ENCODE measurements around the gene CTNND1. TPM values are rescaled to one million over a fixed set of nuclear protein-coding genes. Genes with fewer than 3 reads are reported as not detected.

Gene CTNND1, protein sequence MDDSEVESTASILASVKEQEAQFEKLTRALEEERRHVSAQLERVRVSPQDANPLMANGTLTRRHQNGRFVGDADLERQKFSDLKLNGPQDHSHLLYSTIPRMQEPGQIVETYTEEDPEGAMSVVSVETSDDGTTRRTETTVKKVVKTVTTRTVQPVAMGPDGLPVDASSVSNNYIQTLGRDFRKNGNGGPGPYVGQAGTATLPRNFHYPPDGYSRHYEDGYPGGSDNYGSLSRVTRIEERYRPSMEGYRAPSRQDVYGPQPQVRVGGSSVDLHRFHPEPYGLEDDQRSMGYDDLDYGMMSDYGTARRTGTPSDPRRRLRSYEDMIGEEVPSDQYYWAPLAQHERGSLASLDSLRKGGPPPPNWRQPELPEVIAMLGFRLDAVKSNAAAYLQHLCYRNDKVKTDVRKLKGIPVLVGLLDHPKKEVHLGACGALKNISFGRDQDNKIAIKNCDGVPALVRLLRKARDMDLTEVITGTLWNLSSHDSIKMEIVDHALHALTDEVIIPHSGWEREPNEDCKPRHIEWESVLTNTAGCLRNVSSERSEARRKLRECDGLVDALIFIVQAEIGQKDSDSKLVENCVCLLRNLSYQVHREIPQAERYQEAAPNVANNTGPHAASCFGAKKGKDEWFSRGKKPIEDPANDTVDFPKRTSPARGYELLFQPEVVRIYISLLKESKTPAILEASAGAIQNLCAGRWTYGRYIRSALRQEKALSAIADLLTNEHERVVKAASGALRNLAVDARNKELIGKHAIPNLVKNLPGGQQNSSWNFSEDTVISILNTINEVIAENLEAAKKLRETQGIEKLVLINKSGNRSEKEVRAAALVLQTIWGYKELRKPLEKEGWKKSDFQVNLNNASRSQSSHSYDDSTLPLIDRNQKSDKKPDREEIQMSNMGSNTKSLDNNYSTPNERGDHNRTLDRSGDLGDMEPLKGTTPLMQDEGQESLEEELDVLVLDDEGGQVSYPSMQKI
- 241 TPM for total RNA-seq

DNA sequence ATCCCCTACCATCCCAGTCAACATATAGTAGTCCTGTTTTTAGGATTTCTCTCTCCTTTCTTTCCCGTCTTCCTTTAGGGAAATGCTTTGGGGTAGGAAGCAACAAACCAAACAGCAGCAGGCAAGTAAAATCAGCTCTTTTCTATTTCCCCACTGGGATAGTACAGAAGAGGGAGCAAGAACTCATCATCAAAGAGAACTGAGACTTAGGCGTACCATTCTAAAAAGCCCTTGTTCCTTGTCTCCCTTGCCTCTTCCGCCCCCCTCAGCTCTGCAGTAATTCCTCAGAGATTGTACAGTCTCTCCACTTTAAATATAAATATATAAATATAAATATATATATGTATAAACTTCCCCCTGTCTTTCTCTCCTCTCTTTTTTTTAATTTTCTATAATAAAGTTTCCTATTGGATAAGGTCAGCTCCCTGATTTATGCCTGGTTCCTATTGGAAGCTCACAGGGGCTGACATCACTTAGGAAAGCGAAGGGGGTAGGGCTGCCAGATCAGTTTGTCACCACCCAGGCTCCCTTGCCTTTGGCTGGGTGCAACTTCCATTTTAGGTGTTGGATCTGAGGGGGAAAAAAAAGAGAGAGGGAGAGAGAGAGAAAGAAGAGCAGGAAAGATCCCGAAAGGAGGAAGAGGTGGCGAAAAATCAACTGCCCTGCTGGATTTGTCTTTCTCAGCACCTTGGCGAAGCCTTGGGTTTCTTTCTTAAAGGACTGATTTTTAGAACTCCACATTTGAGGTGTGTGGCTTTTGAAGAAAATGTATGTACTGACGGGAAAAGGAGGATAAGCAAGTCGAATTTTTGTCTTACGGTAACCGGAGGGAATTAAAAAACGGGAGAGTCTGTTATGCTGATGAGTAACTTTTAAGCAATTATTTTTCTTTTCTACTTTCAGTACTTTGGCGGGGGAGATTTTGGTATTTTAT, at the start of gene CTNND1:
Gene CTNND1, plus strand, starts transcription at position 502 of the 934 bp plus-strand sequence. CDS start 29,677 bp downstream, outside the sequence.

DNA sequence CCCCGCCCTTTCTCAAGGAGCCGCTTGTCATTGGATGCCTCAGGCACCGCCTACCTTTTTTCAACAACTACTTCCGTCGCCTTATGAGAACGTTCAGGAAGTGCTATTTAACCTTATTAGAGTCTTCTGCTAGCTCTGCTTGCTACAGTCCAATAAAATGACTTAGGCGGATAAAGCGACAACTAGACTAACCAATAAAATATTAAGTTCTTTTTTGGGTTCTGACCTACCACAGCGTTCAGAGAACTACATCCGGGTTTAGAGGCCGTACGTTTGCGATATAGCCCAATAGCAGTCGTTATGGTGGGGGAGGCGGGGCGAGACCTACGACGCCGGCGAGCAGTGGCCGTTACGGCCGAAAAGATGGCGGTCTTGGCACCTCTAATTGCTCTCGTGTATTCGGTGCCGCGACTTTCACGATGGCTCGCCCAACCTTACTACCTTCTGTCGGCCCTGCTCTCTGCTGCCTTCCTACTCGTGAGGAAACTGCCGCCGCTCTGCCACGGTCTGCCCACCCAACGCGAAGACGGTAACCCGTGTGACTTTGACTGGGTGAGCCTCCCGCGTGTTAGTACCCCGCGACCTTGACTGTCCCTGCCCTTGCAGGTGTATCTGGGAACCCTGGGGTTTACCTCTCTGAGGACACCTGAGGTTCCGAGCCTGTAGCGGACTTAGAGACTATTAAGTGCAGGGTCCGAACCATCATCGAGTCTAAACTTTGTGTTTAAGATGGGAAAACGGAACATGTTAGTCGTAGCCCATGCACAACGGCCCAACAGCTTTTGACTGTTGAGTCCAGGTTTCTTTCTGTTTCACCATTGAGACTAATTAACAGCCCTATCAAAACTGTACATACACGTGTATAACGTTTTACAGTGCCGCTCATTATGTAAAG, 49.1 kb upstream of the CTNND1 start, which contains the start of gene TMX2:
Gene TMX2, plus strand, starts transcription at position 338 of the 895 bp plus-strand sequence. Its CDS starts 26 bp downstream, at position 364.

DNA sequence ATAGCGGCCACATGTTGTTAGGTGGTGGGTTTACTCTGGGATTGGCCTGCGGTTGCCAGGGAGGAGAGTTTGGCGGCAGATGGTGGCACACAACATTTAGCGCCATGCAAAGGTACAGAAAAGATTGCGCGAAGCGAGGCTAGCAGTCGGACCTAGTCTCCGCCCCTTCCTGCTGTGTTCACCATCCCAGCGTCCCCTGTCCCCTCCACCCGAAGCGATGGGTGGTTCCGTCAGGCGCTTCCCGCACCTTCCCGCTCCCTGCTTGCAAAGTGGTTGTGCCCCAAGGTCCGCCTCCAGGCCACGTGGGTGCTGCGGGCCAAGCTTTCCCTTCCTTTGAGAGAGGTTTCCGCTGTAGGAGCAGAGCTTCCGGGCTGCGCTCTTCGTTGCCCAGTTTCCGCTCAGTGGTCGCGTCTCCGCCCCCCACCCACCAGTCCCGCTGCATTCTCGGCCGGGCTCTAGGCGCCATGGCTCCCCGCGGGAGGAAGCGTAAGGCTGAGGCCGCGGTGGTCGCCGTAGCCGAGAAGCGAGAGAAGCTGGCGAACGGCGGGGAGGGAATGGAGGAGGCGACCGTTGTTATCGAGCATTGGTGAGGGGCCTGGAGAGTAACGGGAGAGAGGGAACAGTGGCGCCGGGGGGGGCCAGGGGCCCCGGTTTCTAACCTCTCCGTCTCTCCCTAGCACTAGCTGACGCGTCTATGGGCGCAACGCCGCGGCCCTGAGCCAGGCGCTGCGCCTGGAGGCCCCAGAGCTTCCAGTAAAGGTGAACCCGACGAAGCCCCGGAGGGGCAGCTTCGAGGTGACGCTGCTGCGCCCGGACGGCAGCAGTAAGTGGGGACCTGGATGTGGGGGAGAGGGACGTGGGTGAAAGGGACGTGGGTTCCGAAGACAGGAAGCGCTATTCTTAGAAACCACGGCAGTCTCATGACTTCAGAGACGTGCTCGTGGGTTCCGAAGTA, 20.2 kb upstream of the CTNND1 start, which contains the start of gene SELENOH:
Gene SELENOH, plus strand, starts transcription at position 360 of the 955 bp plus-strand sequence. Its CDS starts 105 bp downstream, at position 465.

DNA sequence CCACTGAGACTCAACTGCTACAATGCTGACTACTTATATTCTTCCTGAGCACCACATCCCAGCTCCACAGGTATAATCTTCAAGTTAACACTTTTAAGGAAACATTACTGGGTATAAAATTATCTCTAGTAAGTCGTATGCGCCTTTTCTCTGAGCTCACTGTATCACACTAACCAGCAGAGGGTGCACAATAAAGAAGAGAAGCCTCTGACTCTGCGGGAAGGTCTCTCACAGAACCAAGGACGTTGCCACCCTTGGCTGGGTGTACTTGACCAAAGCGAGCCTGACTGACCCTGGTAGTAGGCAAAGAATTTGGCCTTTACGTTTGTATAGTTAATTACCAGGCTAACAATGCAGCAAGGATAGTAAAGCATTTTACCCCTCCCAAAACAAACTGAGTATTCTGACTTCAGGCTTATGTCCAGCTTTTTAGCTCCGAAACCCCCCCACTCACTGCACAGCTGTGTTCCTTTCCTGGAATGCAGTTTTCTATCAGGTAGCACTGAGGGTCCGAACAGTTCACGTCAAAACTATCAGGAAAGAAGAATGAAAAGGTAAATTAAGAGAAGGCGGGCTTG, 9.8 kb upstream of the CTNND1 start, which contains the start of gene BTBD18:
Gene BTBD18, minus strand, starts transcription at position 144 of the 578 bp plus-strand sequence. CDS start 631 bp downstream, outside the sequence.

Small RNA genes lying within 50 kb of the gene (small RNA-seq; reads per million reads assigned to genes)
- gene AP001931.1 (ENCODE audit: low replicate concordance) (not detected), gene TMX2-CTNND1 (ENCODE audit: low replicate concordance) (not detected)

Other genes with a start within 250 kb of the CTNND1 start
- gene SLC43A1, start 246.1 kb upstream of the CTNND1 start, total RNA-seq = 18.0 TPM
- gene TIMM10, start 231.0 kb upstream of the CTNND1 start, total RNA-seq = 26.3 TPM
- gene SMTNL1, start 224.2 kb upstream of the CTNND1 start, total RNA-seq = 9.8 TPM
- gene UBE2L6, start 194.1 kb upstream of the CTNND1 start, total RNA-seq = 22.5 TPM
- gene SERPING1, start 164.1 kb upstream of the CTNND1 start, total RNA-seq = 53.5 TPM
- gene YPEL4, start 111.9 kb upstream of the CTNND1 start, total RNA-seq = 1.9 TPM
- gene CLP1, start 104.0 kb upstream of the CTNND1 start, total RNA-seq = 10.5 TPM
- gene ZDHHC5, start 93.7 kb upstream of the CTNND1 start, total RNA-seq = 36.3 TPM
- gene MED19, start 49.6 kb upstream of the CTNND1 start, total RNA-seq = 12.6 TPM
- gene TMX2, start 49.2 kb upstream of the CTNND1 start, total RNA-seq = 58.4 TPM
- 86.8 TPM for gene SELENOH, start 20.3 kb upstream of the CTNND1 start, total RNA-seq
- gene BTBD18, start 10.0 kb upstream of the CTNND1 start, total RNA-seq = not detected

Measured in metanephros (tissue), 2 donors.